Medulla oblongata (tissue), 1 donor: Measurements from ENCODE around the gene MAGI2.
"Not testable (repeated sequence)": the region's sequence is repeated elsewhere in the genome, so short reads cannot be mapped to it uniquely, and the experiment has no call there.

Experiments
- DNase-seq: peaks from one replicate; pipeline ENCODE4 v3.0.0-alpha.2; 2015; ENCODE audit errors: extremely low spot score

Gene MAGI2

GRCh38 chr7:79055722-79056415 is 397.6 kb downstream of the MAGI2 start:
- no peak for DNase-seq

DNA sequence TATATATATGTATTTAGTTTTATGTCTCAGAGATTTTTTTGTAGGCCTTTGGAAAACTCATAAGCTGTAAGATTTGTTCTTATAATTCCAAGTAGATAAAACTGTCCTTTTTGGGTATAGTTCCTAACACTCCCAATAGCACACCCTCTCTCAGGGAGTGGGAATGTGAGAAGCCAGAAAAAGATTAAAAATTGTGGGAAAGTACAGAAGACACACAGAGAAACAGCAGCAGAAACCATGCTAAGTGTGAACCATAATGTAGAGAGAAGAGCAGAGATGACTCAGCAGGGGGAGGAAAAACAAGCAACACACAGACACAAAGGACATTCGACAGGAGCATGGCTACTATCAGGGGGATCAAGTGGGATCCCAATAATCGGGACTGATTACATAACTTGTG is 401.6 kb downstream of the MAGI2 start:
- DNase-seq: no peak

GRCh38 chr7:79050603-79051002 is 402.9 kb downstream of the MAGI2 start:
- DNase-seq: peak; percentile 75

DNA sequence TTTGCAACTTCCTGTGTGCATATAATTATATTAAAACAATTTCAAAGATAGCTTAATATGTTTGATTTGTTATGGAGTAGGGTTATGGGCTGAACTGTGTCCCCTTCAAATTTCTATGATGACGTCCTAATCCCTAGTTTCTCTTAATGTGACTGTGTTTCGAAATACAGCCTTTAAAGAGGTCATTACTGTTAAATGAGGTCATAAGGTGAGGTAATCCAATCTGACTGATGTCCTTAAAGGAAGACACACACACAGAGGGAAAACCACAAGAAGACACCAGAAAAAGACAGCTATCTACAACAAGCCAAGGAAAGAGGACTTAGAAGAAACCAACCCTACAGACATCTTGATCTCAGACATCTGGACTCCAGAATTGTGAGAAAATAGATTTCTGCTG is 407.4 kb downstream of the MAGI2 start:
- no peak for DNase-seq

DNA sequence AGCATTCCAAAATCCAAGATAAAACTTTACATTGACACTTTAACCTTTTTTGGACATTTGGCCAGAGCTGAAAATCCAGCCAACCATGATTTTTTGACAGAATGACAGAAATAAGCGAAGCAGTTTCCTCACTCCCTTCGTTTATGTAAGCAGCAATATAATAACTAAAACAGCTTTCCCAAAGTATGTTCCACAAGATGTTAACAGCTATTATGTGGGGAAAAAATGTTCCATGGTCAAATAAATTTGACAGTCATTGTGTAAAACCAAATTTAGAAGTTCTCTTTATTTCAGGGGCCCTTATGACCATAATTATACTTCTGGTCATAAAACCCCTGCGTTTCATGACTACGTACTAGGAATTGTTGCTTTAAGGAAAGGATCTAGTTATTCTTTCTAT is 416.5 kb downstream of the MAGI2 start:
- DNase-seq: no peak

- DNase-seq: no peak
These were observed 417.1 kb downstream of the MAGI2 start for GRCh38 chr7:79036356-79036755.

- no peak for DNase-seq
These were observed 417.6 kb downstream of the MAGI2 start for GRCh38 chr7:79035858-79036257.

- DNase-seq: no peak
These were observed 418.7 kb downstream of the MAGI2 start for GRCh38 chr7:79034730-79035129.

GRCh38 chr7:79019711-79020110 is 433.8 kb downstream of the MAGI2 start:
- not testable (repeated sequence) for DNase-seq

GRCh38 chr7:79011921-79012320 is 441.5 kb downstream of the MAGI2 start:
- DNase-seq: no peak

DNA sequence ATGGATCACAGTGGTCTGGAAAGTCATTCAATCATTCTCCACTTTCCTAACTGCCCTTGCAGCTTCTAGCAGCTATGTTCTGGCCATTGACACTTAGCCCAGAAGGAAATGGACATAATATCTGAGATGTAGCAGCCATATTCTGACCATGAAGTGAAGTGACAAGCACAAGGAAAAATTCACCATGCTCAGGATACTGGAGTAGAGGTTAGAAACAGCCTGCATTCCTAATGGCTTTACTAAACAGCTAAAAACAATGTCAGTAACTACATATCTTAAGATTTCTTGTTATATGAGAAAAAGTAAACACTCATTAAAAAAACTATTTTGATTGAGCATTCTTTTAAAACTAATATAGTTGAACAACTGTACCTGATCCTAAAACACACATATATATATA is 443.8 kb downstream of the MAGI2 start:
- DNase-seq: no peak

- peak; percentile 3 for DNase-seq
These were observed 444.7 kb downstream of the MAGI2 start for GRCh38 chr7:79008786-79009185.

GRCh38 chr7:78996013-78996412 is 457.5 kb downstream of the MAGI2 start:
- DNase-seq: no peak

GRCh38 chr7:78993341-78993740 is 460.1 kb downstream of the MAGI2 start:
- no peak for DNase-seq

DNA sequence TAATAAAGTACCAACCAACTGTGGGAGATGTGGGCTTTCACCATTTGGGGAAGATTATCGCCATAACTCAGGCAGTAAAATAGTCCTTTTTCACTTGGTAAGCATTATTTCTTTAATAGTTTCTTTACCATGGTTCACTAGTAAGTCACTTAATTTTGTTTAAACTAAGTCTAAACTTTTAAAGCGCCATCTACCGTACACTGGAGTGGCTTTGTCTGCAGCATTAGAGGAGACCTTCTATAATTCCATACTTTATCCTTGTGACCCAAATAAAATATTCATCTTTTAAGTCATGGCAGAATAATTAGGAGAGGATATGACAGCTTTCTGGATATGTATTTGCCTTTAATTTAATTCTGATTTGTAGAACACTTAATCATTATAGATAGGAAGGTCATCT is 468.0 kb downstream of the MAGI2 start:
- DNase-seq: no peak

GRCh38 chr7:78983483-78983882 is 470.0 kb downstream of the MAGI2 start:
- DNase-seq: no peak

GRCh38 chr7:78970440-78970916 is 483.0 kb downstream of the MAGI2 start:
- DNase-seq: no peak

DNA sequence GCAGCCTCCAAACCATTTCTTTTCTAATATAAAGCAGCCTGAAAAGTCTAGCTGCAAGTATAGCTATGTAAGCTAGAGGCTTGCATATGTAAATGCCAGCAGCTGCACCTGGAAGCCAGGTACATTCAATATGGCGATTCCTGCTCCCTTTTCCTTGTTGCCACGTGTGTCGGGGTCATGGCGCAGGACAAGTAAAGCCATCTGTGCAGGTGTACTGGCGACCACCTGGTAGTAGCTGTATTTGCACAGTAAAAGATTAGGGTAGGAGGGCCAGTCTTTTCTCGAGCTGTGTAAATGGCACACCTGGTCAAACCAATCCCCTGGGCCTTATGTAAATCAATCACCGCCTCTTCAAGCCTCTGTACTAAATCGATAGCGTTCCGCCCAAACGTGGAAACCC is 484.5 kb downstream of the MAGI2 start:
- DNase-seq: no peak

- not testable (repeated sequence) for DNase-seq
These were observed 485.9 kb downstream of the MAGI2 start for GRCh38 chr7:78967561-78967960.

- DNase-seq: no peak
These were observed 486.4 kb downstream of the MAGI2 start for GRCh38 chr7:78967046-78967445.

GRCh38 chr7:78959477-78959876 is 494.0 kb downstream of the MAGI2 start:
- no peak for DNase-seq

DNA sequence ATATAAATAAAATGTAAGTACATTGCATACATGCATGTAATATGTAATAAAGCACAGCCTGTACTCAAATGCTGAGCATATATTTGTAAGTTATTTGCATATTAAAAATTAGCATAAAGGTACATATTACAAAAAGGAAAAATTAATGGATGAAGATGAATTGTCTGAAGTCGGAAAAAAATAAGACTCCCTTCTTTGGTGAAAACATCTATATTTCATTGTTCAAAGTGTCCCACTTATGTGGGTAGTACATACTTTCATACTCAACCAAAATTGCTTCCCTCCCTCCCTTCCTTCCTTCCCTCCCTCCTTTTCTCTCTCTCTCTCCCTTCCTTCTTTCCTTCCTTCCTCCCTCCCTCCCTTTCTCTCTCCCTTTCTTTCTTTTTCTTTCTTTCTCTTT is 498.1 kb downstream of the MAGI2 start:
- no peak for DNase-seq

- DNase-seq: no peak
These were observed 499.6 kb downstream of the MAGI2 start for GRCh38 chr7:78953726-78954363.

DNA sequence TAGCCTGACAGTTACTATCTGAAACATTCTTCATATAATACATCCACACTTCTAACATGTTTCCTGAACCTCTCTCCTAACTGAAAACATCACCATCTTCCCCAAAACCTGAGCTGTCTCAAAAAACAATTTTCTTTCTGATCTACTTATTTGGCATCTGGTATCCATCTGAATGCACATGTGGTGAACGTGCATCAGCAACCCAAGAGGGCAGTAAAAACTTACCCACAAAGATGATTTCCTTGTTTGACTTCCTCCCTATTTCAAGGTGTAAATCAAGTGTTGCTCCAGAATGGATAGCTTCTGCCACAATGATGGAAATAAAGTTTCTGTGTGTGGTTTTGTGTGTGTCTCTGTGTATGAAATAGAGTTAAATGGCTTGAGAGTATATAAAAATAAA is 500.4 kb downstream of the MAGI2 start:
- DNase-seq: no peak
